Panc1 (cell line): ENCODE measurements around the gene TEX11. TPM values are rescaled to one million over a fixed set of nuclear protein-coding genes. Genes with fewer than 3 reads are reported as not detected.

Experiments
- ATAC-seq: fragments of 200-7000 bp; cut with Tn5 transposase; 2 replicates; pipeline ENCODE4 v1.9.1; 2020; ENCODE audit warnings: mild to moderate bottlenecking, moderate library complexity
- BruUV-seq: library from RNA; stranded (reverse); fragments of 400-500 nt; replicated peaks from 2 replicates; lab custom pipeline; 2021; lab: Mats Ljungman, UMichigan
- CTCF ChIA-PET: fragments of 300-600 bp; sonication (Branson Sonifier 250); formaldehyde crosslinking; loops from one replicate; lab custom pipeline; 2022; ENCODE audit warnings: antibody characterized with exemption; lab: Charles Lee
- POLR2A ChIA-PET: fragments of 300-600 bp; sonication (Branson Sonifier 250); formaldehyde crosslinking; loops from one replicate; lab custom pipeline; 2022; ENCODE audit warnings: antibody characterized with exemption; lab: Charles Lee
- DNase-seq: peaks from one replicate; pipeline ENCODE4 v3.0.0-alpha.2; 2010; ENCODE audit warnings: low read depth, low spot score
- H3K27ac ChIP-seq: 2 replicates; pipeline ENCODE4 v1.5.1; 2011; ENCODE audit warnings: mild to moderate bottlenecking, low read length, inconsistent platforms
- H3K27me3 ChIP-seq: fragments of 200-500 bp; sonication (Bioruptor generic); 2 replicates; pipeline ENCODE4 v1.6.0; 2014; ENCODE audit warnings: low read length, inconsistent platforms; ENCODE audit not compliant: control insufficient read depth, insufficient read depth
- H3K36me3 ChIP-seq: fragments of 200-500 bp; sonication (Bioruptor generic); 2 replicates; pipeline ENCODE4 v1.5.1; 2014; ENCODE audit warnings: inconsistent platforms, mild to moderate bottlenecking, low read length, moderate library complexity; ENCODE audit not compliant: control insufficient read depth, insufficient read depth
- H3K4me1 ChIP-seq: 2 replicates; pipeline ENCODE4 v1.5.1; 2011; ENCODE audit warnings: inconsistent platforms, mild to moderate bottlenecking, low read length, moderate library complexity; ENCODE audit not compliant: control insufficient read depth, insufficient read depth
- H3K4me3 ChIP-seq, 2 experiments: 2 replicates each; pipeline ENCODE4 v1.5.1; 2011 to 2012; ENCODE audit warnings: low read depth in 2 of 2, low read length in 2 of 2, mild to moderate bottlenecking in 2 of 2, inconsistent platforms in 1 of 2, moderate library complexity in 1 of 2
- H3K9me3 ChIP-seq: fragments of 200-500 bp; sonication (Bioruptor generic); 2 replicates; pipeline ENCODE4 v1.5.1; 2014; ENCODE audit warnings: low read depth, mild to moderate bottlenecking, inconsistent platforms, low read length, moderate library complexity; ENCODE audit not compliant: control insufficient read depth, insufficient read depth
- CTCF ChIP-seq: fragments of 450-650 bp; IDR thresholded peaks from 2 replicates; pipeline ENCODE4 v1.5.1; 2017; ENCODE audit warnings: mild to moderate bottlenecking
- POLR2AphosphoS5 ChIP-seq: IDR thresholded peaks from 2 replicates; pipeline ENCODE4 v1.6.1; 2012; ENCODE audit warnings: mild to moderate bottlenecking, low read depth, low read length, moderate library complexity
- REST ChIP-seq, 2 experiments: IDR thresholded peaks; 2 replicates each; pipeline ENCODE4 v1.6.1; 2011 to 2012; ENCODE audit warnings: low read depth in 2 of 2, control low read depth in 1 of 2, low read length in 1 of 2, mild to moderate bottlenecking in 1 of 2, moderate library complexity in 1 of 2; ENCODE audit not compliant: insufficient read depth in 1 of 2
- SIN3A ChIP-seq: IDR thresholded peaks from 2 replicates; pipeline ENCODE4 v1.6.1; 2012; ENCODE audit warnings: low read depth, mild to moderate bottlenecking, low read length, moderate library complexity, borderline replicate concordance; ENCODE audit not compliant: insufficient read depth
- TCF7L2 ChIP-seq: IDR thresholded peaks from 2 replicates; pipeline ENCODE4 v1.6.1; 2011; ENCODE audit warnings: mild to moderate bottlenecking, low read depth, low read length, inconsistent platforms
- in situ Hi-C: cut with HindIII; loops from 2 replicates; pipeline ENCODE4 v1.10.0; 2016; ENCODE audit warnings: low sequenced_read_pairs, low pct_unique_long_range_greater_than_20kb
- intact Hi-C: fragments of 100-400 bp; cut with micrococcal nuclease; formaldehyde crosslinking; loops from one replicate; pipeline ENCODE4 v1.10.0; 2022; ENCODE audit not compliant: unreplicated experiment
- total RNA-seq: library from RNA; stranded (reverse); gene quantifications from one replicate; pipeline ENCODE4 v1.2.1, GENCODE V29; 2021; ENCODE audit not compliant: unreplicated experiment

Gene TEX11
- total RNA-seq, 1 experiment from 2014 or later: not detected

GRCh38 chrX:70825366-70825765 is 83.1 kb downstream of the TEX11 start:
- TF ChIP-seq CTCF (no peak), POLR2AphosphoS5 (no peak), SIN3A (no peak), REST (IDR thresholded peaks at IDR 0.05; ENCODE audit: insufficient read depth in 1 of 2, low read depth in 2 of 2, low read length in 1 of 2) (no peak), TCF7L2 (no peak)
- Histone ChIP-seq H3K4me3 (no peak overlapping the region), H3K36me3 (no peaks in the 10 kb centered on the region), H3K4me1 (no peaks in the 10 kb centered on the region), H3K9me3 (no peaks in the 10 kb centered on the region), H3K27me3 (no peaks in the 10 kb centered on the region), H3K27ac (no peak overlapping the region)
- CTCF ChIA-PET: interaction anchor here (0.7 kb wide), 1 partner anchor 373 kb away, joined by 3 read pairs; no protein-coding TSS in a partner anchor
- ATAC-seq (no peak), DNase-seq (no peak)
- BruUV-seq: no TSS peak
- intact Hi-C loops (no loop called here), in situ Hi-C loops (no loop called here)
- POLR2A ChIA-PET: no interaction called here

- intact Hi-C loops: no loop called here
- Histone ChIP-seq H3K36me3 (no peaks in the 10 kb centered on the region), H3K27me3 (no peaks in the 10 kb centered on the region), H3K4me1 (no peaks in the 10 kb centered on the region), H3K9me3 (no peaks in the 10 kb centered on the region), H3K27ac (no peak overlapping the region), H3K4me3 (no peak overlapping the region)
- ChIA-PET CTCF (no interaction called here), POLR2A (no interaction called here)
- DNase-seq (no peak), ATAC-seq (no peak)
- TF ChIP-seq SIN3A (no peak), TCF7L2 (no peak), POLR2AphosphoS5 (no peak), REST (IDR thresholded peaks at IDR 0.05; ENCODE audit: insufficient read depth in 1 of 2, low read depth in 2 of 2, low read length in 1 of 2) (no peak), CTCF (no peak)
- BruUV-seq: no TSS peak
- in situ Hi-C loops: no loop called here
Measured at GRCh38 chrX:70808942-70809940, 99.3 kb downstream of the TEX11 start.
